A673 (cell line): ENCODE data around the gene SLCO3A1. TPM values are rescaled to one million over a fixed set of nuclear protein-coding genes. Genes with fewer than 3 reads are reported as not detected.

ENCODE experiments used
- BruUV-seq: library from RNA; stranded (reverse); fragments of 400-500 nt; replicated peaks from 2 replicates; lab custom pipeline; 2021; lab: Mats Ljungman, UMichigan
- CTCF ChIA-PET: fragments of 300-600 bp; sonication (Branson Sonifier 250); formaldehyde crosslinking; loops from one replicate; lab custom pipeline; 2022; ENCODE audit warnings: antibody characterized with exemption; lab: Charles Lee
- POLR2A ChIA-PET: fragments of 300-600 bp; sonication (Branson Sonifier 250); formaldehyde crosslinking; loops from one replicate; lab custom pipeline; 2022; ENCODE audit warnings: antibody characterized with exemption; ENCODE audit not compliant: low non-redundant PET; lab: Charles Lee
- DNase-seq: peaks from one replicate; pipeline ENCODE4 v3.0.0-alpha.2; 2015; ENCODE audit warnings: low spot score
- H3K27ac ChIP-seq: fragments of 200-600 bp; sonication (generic); 2 replicates; pipeline ENCODE4 v1.5.1; 2016; ENCODE audit warnings: mixed run types, low read depth, mild to moderate bottlenecking, mixed read lengths, antibody characterized with exemption, low read length; ENCODE audit not compliant: poor library complexity, severe bottlenecking
- H3K27me3 ChIP-seq: fragments of 200-600 bp; sonication (generic); replicated peaks from 2 replicates; pipeline ENCODE4 v1.6.1; 2017; ENCODE audit warnings: mixed run types, low read depth, mild to moderate bottlenecking, mixed read lengths, antibody characterized with exemption, low read length; ENCODE audit not compliant: insufficient read depth, poor library complexity
- H3K36me3 ChIP-seq: fragments of 200-600 bp; sonication (generic); 2 replicates; pipeline ENCODE4 v1.6.1; 2016; ENCODE audit warnings: mixed run types, mild to moderate bottlenecking, mixed read lengths, antibody characterized with exemption, low read length; ENCODE audit not compliant: insufficient read depth, poor library complexity, severe bottlenecking
- H3K4me1 ChIP-seq: fragments of 200-600 bp; sonication (generic); 2 replicates; pipeline ENCODE4 v1.6.1; 2017; ENCODE audit warnings: mixed run types, mild to moderate bottlenecking, mixed read lengths, antibody characterized with exemption, low read length; ENCODE audit not compliant: insufficient read depth, poor library complexity, severe bottlenecking
- H3K4me3 ChIP-seq: fragments of 200-600 bp; sonication (generic); 2 replicates; pipeline ENCODE4 v1.5.1; 2016; ENCODE audit warnings: low read depth, mixed run types, mild to moderate bottlenecking, mixed read lengths, low read length; ENCODE audit not compliant: poor library complexity, severe bottlenecking
- H3K9me3 ChIP-seq: fragments of 200-600 bp; sonication (generic); 2 replicates; pipeline ENCODE4 v1.6.1; 2016; ENCODE audit warnings: mixed run types, low read depth, mild to moderate bottlenecking, mixed read lengths, antibody characterized with exemption, low read length; ENCODE audit not compliant: poor library complexity, severe bottlenecking
- EZH2 ChIP-seq: fragments of 200-600 bp; sonication (generic); IDR thresholded peaks from 2 replicates; pipeline ENCODE4 v1.6.1; 2017; ENCODE audit warnings: borderline replicate concordance, low read depth, mild to moderate bottlenecking, mixed read lengths, antibody characterized with exemption, low read length; ENCODE audit not compliant: poor library complexity, severe bottlenecking
- intact Hi-C: fragments of 100-400 bp; cut with micrococcal nuclease; formaldehyde crosslinking; loops from one replicate; pipeline ENCODE4 v1.10.0; 2022; ENCODE audit not compliant: unreplicated experiment
- total RNA-seq: library from RNA; stranded (reverse); gene quantifications from 2 replicates; pipeline ENCODE4 v1.2.3, GENCODE V29; 2021
- TF ChIP-seq, protein P1 (sequence below): fragments of 300-800, 200-600 bp; sonication (generic); conservative IDR thresholded peaks from 2 replicates; pipeline ENCODE4 v1.5.1; 2017; ENCODE audit warnings: low read depth, mild to moderate bottlenecking, antibody characterized with exemption, low read length, moderate library complexity, mixed read lengths

The SLCO3A1 gene
- total RNA-seq, 1 experiment from 2014 or later: 16.6 TPM

DNA sequence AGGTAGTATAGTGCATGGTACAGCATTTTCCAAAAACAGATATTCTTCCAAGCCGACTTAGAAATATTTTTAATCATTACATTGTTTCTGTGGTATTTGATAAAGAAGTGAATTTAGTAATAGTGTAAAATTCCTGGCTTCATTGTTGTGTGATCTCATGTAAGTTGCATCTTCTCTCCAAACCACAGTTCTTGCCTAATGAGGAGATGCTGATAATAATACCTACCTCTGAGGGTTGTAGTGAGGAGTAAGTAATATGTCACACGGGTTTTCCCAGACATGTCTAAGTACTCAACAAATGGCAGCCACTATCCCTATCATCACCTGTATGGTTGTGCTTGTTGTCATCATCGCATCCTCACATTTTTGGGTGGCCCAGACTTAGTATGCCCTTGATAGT lies 167.3 kb downstream of the SLCO3A1 start:
- BruUV-seq: no TSS peak
- no peak overlapping the region for H3K4me3 ChIP-seq
- H3K36me3 ChIP-seq: no peaks in the 10 kb centered on the region
- POLR2A ChIA-PET: no interaction called here
- TF ChIP-seq, protein P1, sequence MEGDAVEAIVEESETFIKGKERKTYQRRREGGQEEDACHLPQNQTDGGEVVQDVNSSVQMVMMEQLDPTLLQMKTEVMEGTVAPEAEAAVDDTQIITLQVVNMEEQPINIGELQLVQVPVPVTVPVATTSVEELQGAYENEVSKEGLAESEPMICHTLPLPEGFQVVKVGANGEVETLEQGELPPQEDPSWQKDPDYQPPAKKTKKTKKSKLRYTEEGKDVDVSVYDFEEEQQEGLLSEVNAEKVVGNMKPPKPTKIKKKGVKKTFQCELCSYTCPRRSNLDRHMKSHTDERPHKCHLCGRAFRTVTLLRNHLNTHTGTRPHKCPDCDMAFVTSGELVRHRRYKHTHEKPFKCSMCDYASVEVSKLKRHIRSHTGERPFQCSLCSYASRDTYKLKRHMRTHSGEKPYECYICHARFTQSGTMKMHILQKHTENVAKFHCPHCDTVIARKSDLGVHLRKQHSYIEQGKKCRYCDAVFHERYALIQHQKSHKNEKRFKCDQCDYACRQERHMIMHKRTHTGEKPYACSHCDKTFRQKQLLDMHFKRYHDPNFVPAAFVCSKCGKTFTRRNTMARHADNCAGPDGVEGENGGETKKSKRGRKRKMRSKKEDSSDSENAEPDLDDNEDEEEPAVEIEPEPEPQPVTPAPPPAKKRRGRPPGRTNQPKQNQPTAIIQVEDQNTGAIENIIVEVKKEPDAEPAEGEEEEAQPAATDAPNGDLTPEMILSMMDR: no peak
- no peak for TF ChIP-seq EZH2
- no peaks in the 10 kb centered on the region for H3K9me3 ChIP-seq
- no peak for DNase-seq
- H3K27me3 ChIP-seq: peaks cover 6% of the 10 kb centered on the region
- CTCF ChIA-PET: no interaction called here
- no peaks in the 10 kb centered on the region for H3K4me1 ChIP-seq
- intact Hi-C loops: no loop called here
- no peak overlapping the region for H3K27ac ChIP-seq

- H3K36me3 ChIP-seq: no peaks in the 10 kb centered on the region
- peaks cover 6% of the 10 kb centered on the region for H3K27me3 ChIP-seq
- no peak overlapping the region for H3K4me3 ChIP-seq
- no peak for DNase-seq
- TF ChIP-seq, protein P1: no peak
- no peak for TF ChIP-seq EZH2
- ChIA-PET POLR2A (interaction anchor here (0.6 kb wide), 1 partner anchor 125 kb away, joined by 4 read pairs; no protein-coding TSS in a partner anchor), CTCF (no interaction called here)
- H3K4me1 ChIP-seq: no peaks in the 10 kb centered on the region
- BruUV-seq: no TSS peak
- intact Hi-C loops: no loop called here
- H3K27ac ChIP-seq: no peak overlapping the region
- no peaks in the 10 kb centered on the region for H3K9me3 ChIP-seq
Observed at GRCh38 chr15:92021792-92022191, 168.3 kb downstream of the SLCO3A1 start.

- H3K27ac ChIP-seq: no peak overlapping the region
- DNase-seq: no peak
- CTCF ChIA-PET: no interaction called here
- POLR2A ChIA-PET: no interaction called here
- no peaks in the 10 kb centered on the region for H3K4me1 ChIP-seq
- BruUV-seq: no TSS peak
- H3K4me3 ChIP-seq: no peak overlapping the region
- no peaks in the 10 kb centered on the region for H3K36me3 ChIP-seq
- H3K27me3 ChIP-seq: no peaks in the 10 kb centered on the region
- intact Hi-C loops: no loop called here
- no peaks in the 10 kb centered on the region for H3K9me3 ChIP-seq
- TF ChIP-seq EZH2: no peak
- TF ChIP-seq, protein P1: no peak
Observed at GRCh38 chr15:92023965-92024364, 170.5 kb downstream of the SLCO3A1 start.
